ENCODE data around the gene ZBTB18.

- TF ChIP-seq POLR2A (IDR thresholded peaks at IDR 0.05): no peak
- TF ChIP-seq, protein P1, sequence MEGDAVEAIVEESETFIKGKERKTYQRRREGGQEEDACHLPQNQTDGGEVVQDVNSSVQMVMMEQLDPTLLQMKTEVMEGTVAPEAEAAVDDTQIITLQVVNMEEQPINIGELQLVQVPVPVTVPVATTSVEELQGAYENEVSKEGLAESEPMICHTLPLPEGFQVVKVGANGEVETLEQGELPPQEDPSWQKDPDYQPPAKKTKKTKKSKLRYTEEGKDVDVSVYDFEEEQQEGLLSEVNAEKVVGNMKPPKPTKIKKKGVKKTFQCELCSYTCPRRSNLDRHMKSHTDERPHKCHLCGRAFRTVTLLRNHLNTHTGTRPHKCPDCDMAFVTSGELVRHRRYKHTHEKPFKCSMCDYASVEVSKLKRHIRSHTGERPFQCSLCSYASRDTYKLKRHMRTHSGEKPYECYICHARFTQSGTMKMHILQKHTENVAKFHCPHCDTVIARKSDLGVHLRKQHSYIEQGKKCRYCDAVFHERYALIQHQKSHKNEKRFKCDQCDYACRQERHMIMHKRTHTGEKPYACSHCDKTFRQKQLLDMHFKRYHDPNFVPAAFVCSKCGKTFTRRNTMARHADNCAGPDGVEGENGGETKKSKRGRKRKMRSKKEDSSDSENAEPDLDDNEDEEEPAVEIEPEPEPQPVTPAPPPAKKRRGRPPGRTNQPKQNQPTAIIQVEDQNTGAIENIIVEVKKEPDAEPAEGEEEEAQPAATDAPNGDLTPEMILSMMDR (IDR thresholded peaks at IDR 0.05): no peak
- no peak for TF ChIP-seq EP300 (IDR thresholded peaks at IDR 0.05)
These were observed 15.7 kb upstream of the ZBTB18 start for GRCh38 chr1:244035358-244035757.
